Prostate gland (tissue), 2 donors: ENCODE data around the gene CTNNA2.

Experiments
- POLR2A ChIP-seq: fragments of 450-650 bp; IDR thresholded peaks from one replicate; pipeline ENCODE4 v1.6.1; 2016; ENCODE audit warnings: antibody characterized with exemption, mild to moderate bottlenecking
- POLR2AphosphoS5 ChIP-seq: sonication (generic); formaldehyde crosslinking; IDR thresholded peaks from one replicate; pipeline ENCODE4 v1.6.1; 2017; ENCODE audit warnings: antibody characterized with exemption
- TF ChIP-seq, protein P1 (sequence below), 4 experiments: fragments of 200-600 bp in 2 of 4; fragments of 450-650 bp in 2 of 4; sonication (generic) in 2 of 4; IDR thresholded peaks; 1 replicate in 3 of 4; 2 replicates in 1 of 4; pipeline ENCODE4 v1.5.1; 2016 to 2019; ENCODE audit warnings: antibody characterized with exemption in 4 of 4, mild to moderate bottlenecking in 2 of 4, moderate library complexity in 2 of 4

DNA sequence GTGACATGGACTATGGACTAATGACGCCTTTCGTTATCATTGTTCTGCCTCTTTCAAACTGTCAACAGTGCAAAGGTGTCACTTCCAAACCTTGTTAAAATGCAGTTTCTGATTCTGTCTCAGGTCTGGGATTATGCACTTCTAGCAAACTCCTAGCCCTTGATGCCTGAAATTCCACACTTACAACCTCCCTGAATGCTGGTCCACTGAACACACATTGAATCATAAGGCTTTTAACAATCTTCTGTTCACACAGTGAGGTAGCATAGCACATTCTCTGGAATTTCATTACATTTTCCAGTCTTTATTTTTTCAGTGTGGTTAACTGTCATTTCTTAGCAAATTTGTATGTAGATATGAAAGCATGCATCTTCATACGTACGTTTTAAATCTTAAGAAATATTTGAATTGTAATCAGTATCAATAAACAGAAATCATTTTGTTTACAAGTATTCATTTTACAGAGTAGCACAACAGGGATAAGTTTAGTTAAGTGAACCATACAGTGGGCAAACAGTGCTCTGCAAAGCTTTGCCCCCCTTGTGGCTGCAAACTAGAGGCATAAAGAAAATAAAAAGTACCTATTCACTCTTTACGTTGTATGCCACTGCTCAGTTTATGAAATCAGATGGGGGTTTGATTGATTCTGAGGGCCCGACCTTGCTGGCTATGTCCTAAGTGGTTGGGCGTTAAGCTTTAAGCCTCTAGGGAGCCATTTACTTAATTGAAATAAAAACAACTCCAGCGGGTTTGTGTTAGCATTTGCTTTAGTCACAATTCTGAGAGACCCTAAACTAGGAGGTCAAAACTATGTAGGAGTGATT lies 540.9 kb downstream of the CTNNA2 start:
- no peak for TF ChIP-seq POLR2AphosphoS5
- no peak for TF ChIP-seq POLR2A
- TF ChIP-seq, protein P1, sequence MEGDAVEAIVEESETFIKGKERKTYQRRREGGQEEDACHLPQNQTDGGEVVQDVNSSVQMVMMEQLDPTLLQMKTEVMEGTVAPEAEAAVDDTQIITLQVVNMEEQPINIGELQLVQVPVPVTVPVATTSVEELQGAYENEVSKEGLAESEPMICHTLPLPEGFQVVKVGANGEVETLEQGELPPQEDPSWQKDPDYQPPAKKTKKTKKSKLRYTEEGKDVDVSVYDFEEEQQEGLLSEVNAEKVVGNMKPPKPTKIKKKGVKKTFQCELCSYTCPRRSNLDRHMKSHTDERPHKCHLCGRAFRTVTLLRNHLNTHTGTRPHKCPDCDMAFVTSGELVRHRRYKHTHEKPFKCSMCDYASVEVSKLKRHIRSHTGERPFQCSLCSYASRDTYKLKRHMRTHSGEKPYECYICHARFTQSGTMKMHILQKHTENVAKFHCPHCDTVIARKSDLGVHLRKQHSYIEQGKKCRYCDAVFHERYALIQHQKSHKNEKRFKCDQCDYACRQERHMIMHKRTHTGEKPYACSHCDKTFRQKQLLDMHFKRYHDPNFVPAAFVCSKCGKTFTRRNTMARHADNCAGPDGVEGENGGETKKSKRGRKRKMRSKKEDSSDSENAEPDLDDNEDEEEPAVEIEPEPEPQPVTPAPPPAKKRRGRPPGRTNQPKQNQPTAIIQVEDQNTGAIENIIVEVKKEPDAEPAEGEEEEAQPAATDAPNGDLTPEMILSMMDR (IDR thresholded peaks at IDR 0.05), result no peak
